ENCODE results near the gene ARHGEF37. TPM values are rescaled to one million over a fixed set of nuclear protein-coding genes. Genes with fewer than 3 reads are reported as not detected.
A peak's percentile ranks its signal among the peaks of the same experiment; 100 is the strongest.

Gene ARHGEF37
- total RNA-seq, 1 donor from 2014 or later: 4.5 TPM

GRCh38 chr5:149675610-149676201 lies 94.4 kb downstream of the ARHGEF37 start:
- no peak for TF ChIP-seq CTCF (IDR thresholded peaks at IDR 0.05; ENCODE audit: unreplicated experiment)
- no peak for DNase-seq (ENCODE audit: low spot score)
- Mint-ChIP-seq H3K27ac (ENCODE audit: unreplicated experiment) (no peak overlapping the region), H3K27me3 (ENCODE audit: unreplicated experiment) (peaks cover 3% of the 10 kb centered on the region), H3K4me1 (ENCODE audit: unreplicated experiment) (peaks cover 20% of the 10 kb centered on the region), H3K9me3 (ENCODE audit: unreplicated experiment) (no peaks in the 10 kb centered on the region), H3K36me3 (ENCODE audit: low read depth, unreplicated experiment) (peaks cover 6% of the 10 kb centered on the region), H3K4me3 (ENCODE audit: unreplicated experiment) (no peak overlapping the region)

GRCh38 chr5:149677731-149678130 lies 96.4 kb downstream of the ARHGEF37 start:
- TF ChIP-seq CTCF (IDR thresholded peaks at IDR 0.05; ENCODE audit: unreplicated experiment): no peak
- H3K4me3 Mint-ChIP-seq (ENCODE audit: unreplicated experiment): no peak overlapping the region
- peaks cover 2% of the 10 kb centered on the region for H3K27me3 Mint-ChIP-seq (ENCODE audit: unreplicated experiment)
- peaks cover 20% of the 10 kb centered on the region for H3K4me1 Mint-ChIP-seq (ENCODE audit: unreplicated experiment)
- H3K9me3 Mint-ChIP-seq (ENCODE audit: unreplicated experiment): no peaks in the 10 kb centered on the region
- DNase-seq (ENCODE audit: low spot score): no peak
- no peaks in the 10 kb centered on the region for H3K36me3 Mint-ChIP-seq (ENCODE audit: low read depth, unreplicated experiment)
- no peak overlapping the region for H3K27ac Mint-ChIP-seq (ENCODE audit: unreplicated experiment)

- no peak overlapping the region for H3K4me3 Mint-ChIP-seq (ENCODE audit: unreplicated experiment)
- TF ChIP-seq CTCF (IDR thresholded peaks at IDR 0.05; ENCODE audit: unreplicated experiment): no peak
- peaks cover 3% of the 10 kb centered on the region for H3K27me3 Mint-ChIP-seq (ENCODE audit: unreplicated experiment)
- no peak for DNase-seq (ENCODE audit: low spot score)
- H3K9me3 Mint-ChIP-seq (ENCODE audit: unreplicated experiment): no peaks in the 10 kb centered on the region
- H3K27ac Mint-ChIP-seq (ENCODE audit: unreplicated experiment): peak overlapping the region; percentile 59
- peaks cover 20% of the 10 kb centered on the region for H3K4me1 Mint-ChIP-seq (ENCODE audit: unreplicated experiment)
- H3K36me3 Mint-ChIP-seq (ENCODE audit: low read depth, unreplicated experiment): no peaks in the 10 kb centered on the region
Measured at GRCh38 chr5:149679876-149680809, 98.8 kb downstream of the ARHGEF37 start.

GRCh38 chr5:149680810-149681221 lies 99.5 kb downstream of the ARHGEF37 start:
- Mint-ChIP-seq H3K9me3 (ENCODE audit: unreplicated experiment) (no peaks in the 10 kb centered on the region), H3K4me1 (ENCODE audit: unreplicated experiment) (peaks cover 14% of the 10 kb centered on the region), H3K36me3 (ENCODE audit: low read depth, unreplicated experiment) (no peaks in the 10 kb centered on the region), H3K27me3 (ENCODE audit: unreplicated experiment) (peaks cover 3% of the 10 kb centered on the region), H3K4me3 (ENCODE audit: unreplicated experiment) (no peak overlapping the region), H3K27ac (ENCODE audit: unreplicated experiment) (peak overlapping the region; percentile 59)
- no peak for TF ChIP-seq CTCF (IDR thresholded peaks at IDR 0.05; ENCODE audit: unreplicated experiment)
- no peak for DNase-seq (ENCODE audit: low spot score)

GRCh38 chr5:149681252-149681651 lies 100.0 kb downstream of the ARHGEF37 start:
- Mint-ChIP-seq H3K27ac (ENCODE audit: unreplicated experiment) (no peak overlapping the region), H3K36me3 (ENCODE audit: low read depth, unreplicated experiment) (no peaks in the 10 kb centered on the region), H3K27me3 (ENCODE audit: unreplicated experiment) (peaks cover 3% of the 10 kb centered on the region), H3K4me3 (ENCODE audit: unreplicated experiment) (no peak overlapping the region), H3K9me3 (ENCODE audit: unreplicated experiment) (no peaks in the 10 kb centered on the region), H3K4me1 (ENCODE audit: unreplicated experiment) (peaks cover 12% of the 10 kb centered on the region)
- TF ChIP-seq CTCF (IDR thresholded peaks at IDR 0.05; ENCODE audit: unreplicated experiment): no peak
- no peak for DNase-seq (ENCODE audit: low spot score)

Data from endothelial cell (in vitro differentiated cells).